GM23248 (cell line): ENCODE data around the gene ANKRD49.

Experiments
- EZH2 ChIP-seq: fragments of 200-600 bp; sonication (generic); IDR thresholded peaks from 2 replicates; pipeline ENCODE4 v1.6.1; 2018; ENCODE audit warnings: antibody characterized with exemption, mild to moderate bottlenecking; ENCODE audit not compliant: insufficient read depth, poor library complexity, severe bottlenecking
- EZH2phosphoT487 ChIP-seq: fragments of 200-600 bp; sonication (generic); IDR thresholded peaks from 2 replicates; pipeline ENCODE4 v1.6.1; 2018; ENCODE audit warnings: antibody characterized with exemption, moderate library complexity, mild to moderate bottlenecking, low read depth; ENCODE audit not compliant: insufficient read depth

DNA sequence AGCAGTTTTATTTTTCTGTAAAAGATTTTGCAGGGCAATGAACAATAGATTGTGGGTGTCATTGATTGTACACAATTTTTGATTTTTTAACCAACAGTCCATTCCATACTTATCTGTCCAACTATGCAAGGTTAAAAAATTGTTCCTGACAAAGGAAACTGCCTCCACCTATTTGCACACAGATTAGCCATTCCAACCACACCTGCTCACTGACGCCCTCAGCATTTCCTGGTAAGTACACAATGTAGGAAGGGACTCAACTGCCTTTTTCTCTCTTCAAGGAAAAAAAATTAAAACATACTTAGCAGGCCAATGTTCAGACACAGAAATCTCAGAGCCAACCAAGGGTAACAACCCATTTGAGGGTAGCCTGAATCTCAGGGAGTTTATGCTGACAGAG lies 45.6 kb downstream of the ANKRD49 start:
- TF ChIP-seq EZH2phosphoT487 (no peak), EZH2 (no peak)
